ENCODE results near the gene MEGF6. TPM values are rescaled to one million over a fixed set of nuclear protein-coding genes. Genes with fewer than 3 reads are reported as not detected.
A peak's percentile ranks its signal among the peaks of the same experiment; 100 is the strongest.

Gene MEGF6
- total and polyA plus RNA-seq, 11 donors, result 1.9 to 16.2 (median 5.1) TPM

DNA sequence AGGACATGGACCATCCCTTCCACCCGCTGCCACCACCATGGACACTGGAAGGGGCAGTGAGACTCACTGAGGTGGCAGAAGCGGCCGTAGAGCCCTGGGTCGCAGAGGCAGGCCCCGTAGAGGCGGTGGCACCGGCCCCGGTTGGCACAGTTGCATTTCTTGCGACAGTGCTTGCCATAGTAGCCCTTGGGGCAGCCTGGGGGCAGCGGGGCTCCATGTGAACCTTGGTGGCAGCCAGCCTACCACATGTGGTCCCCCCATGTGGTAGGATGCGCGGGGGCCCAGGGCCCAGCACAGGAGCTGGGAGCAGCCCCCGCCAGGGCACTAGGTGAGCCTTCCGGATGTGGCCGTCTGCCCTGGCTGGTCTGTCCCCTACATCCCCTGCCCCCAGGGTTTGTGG is 105.3 kb downstream of the MEGF6 start:
- ATAC-seq (no peak), DNase-seq (no peak)
- Histone ChIP-seq H3K27me3 (no peaks in the 10 kb centered on the region), H3K4me1 (peaks cover 0 to 5% (median 0%) of the 10 kb centered on the region in 12 donors), H3K27ac (no peak overlapping the region), H3K9me3 (no peaks in the 10 kb centered on the region), H3K36me3 (no peaks in the 10 kb centered on the region), H3K4me3 (no peak overlapping the region)
- no peak for TF ChIP-seq POLR2A (IDR thresholded peaks at IDR 0.05)
- TF ChIP-seq, protein P1, sequence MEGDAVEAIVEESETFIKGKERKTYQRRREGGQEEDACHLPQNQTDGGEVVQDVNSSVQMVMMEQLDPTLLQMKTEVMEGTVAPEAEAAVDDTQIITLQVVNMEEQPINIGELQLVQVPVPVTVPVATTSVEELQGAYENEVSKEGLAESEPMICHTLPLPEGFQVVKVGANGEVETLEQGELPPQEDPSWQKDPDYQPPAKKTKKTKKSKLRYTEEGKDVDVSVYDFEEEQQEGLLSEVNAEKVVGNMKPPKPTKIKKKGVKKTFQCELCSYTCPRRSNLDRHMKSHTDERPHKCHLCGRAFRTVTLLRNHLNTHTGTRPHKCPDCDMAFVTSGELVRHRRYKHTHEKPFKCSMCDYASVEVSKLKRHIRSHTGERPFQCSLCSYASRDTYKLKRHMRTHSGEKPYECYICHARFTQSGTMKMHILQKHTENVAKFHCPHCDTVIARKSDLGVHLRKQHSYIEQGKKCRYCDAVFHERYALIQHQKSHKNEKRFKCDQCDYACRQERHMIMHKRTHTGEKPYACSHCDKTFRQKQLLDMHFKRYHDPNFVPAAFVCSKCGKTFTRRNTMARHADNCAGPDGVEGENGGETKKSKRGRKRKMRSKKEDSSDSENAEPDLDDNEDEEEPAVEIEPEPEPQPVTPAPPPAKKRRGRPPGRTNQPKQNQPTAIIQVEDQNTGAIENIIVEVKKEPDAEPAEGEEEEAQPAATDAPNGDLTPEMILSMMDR (IDR thresholded peaks at IDR 0.05), result no peak
- WGBS, 4 donors, result 86 to 98% (median 93%) methylated on average over 1 to 15 of the region's 15 CpGs
- intact Hi-C loops (cut with DNase I), result no loop called here

DNA sequence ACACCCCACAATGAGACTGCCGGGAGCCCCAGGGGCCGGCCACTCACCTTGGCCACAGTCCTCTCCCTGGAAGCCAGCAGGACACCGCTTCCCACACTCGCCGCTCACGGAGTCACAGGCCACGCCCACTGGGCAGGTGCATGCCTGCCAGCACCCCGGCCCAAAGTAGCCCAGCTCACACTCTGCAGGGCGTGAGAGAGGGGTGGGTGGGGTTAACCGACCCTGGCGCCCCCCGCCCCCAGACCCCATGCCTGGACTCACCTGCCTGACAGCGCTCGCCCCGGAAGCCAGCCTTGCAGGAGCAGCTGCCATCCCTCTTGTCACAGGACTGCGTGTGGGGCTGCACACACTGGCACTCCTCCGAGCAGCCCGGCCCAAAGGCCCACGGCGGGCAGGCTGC is 106.1 kb downstream of the MEGF6 start:
- no peak overlapping the region for H3K27ac ChIP-seq
- no peaks in the 10 kb centered on the region for H3K9me3 ChIP-seq
- WGBS, 4 donors, result 89 to 98% (median 92%) methylated on average over 12 to 20 of the region's 20 CpGs
- TF ChIP-seq POLR2A (IDR thresholded peaks at IDR 0.05), result no peak
- TF ChIP-seq, protein P1 (IDR thresholded peaks at IDR 0.05), result no peak
- H3K4me3 ChIP-seq, result no peak overlapping the region
- no peak for ATAC-seq
- intact Hi-C loops (cut with DNase I), result no loop called here
- peaks cover 0 to 5% (median 0%) of the 10 kb centered on the region in 12 donors for H3K4me1 ChIP-seq
- no peaks in the 10 kb centered on the region for H3K27me3 ChIP-seq
- H3K36me3 ChIP-seq, result no peaks in the 10 kb centered on the region
- DNase-seq, result no peak

DNA sequence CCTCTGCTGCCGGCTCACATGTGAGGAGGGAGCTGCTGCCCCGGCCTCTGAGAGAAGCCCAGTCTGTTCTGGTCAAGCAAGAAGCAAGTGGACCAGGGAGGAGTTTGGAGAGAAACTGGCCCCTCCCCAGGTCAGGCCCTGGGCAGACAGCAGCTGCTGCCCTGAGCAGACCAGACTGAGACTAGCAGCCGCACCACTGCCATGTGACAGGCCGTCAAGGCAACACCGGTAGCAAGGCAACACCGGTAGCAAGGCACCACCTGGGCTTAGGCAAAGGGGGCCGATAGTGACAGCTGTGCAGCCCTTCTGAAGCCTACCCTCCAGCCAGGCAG is 106.5 kb downstream of the MEGF6 start:
- ATAC-seq (no peak), DNase-seq (no peak)
- intact Hi-C loops (cut with DNase I), result no loop called here
- no peak for TF ChIP-seq POLR2A (IDR thresholded peaks at IDR 0.05)
- TF ChIP-seq, protein P1 (IDR thresholded peaks at IDR 0.05), result no peak
- no peaks in the 10 kb centered on the region for H3K36me3 ChIP-seq
- H3K4me3 ChIP-seq, result no peak overlapping the region
- 83 to 93% (median 89%) methylated on average over 2 to 7 of the region's 7 CpGs for WGBS, 4 donors
- H3K4me1 ChIP-seq, result peaks cover 0 to 5% (median 0%) of the 10 kb centered on the region in 12 donors
- H3K9me3 ChIP-seq, result no peaks in the 10 kb centered on the region
- H3K27ac ChIP-seq, result no peak overlapping the region
- no peaks in the 10 kb centered on the region for H3K27me3 ChIP-seq

DNA sequence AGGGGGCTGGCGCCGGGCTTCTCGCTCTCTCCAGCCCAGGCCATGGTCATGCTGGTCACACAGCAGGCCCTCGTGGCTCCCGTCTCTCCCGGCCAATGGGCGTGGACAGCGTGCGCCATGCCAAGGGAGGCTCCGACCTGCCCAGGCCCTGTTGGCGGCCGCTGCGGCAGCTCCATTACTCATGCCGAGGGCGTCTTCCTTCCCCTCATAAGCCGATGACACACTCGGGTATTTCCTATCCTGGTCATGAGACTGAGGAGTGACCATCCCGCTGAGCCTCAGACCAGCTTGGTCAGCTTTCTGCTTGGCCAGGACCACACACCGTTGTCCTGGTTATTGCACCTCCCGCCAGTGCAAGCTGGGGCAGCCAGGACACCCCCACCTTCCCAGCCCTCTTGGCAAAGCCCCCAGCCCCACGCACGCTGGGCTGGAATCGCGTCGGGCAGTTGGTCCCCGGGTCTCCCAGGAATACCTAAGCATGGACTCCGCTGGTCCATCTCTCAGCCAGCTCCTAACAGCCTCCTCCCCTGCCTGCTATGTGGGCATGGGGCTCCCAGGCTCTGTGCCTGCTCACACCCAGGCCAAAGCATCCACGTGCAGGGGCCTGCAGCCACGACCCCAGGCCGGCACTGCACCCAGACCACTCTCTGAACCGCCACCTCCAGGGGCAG is 107.0 kb downstream of the MEGF6 start:
- Histone ChIP-seq H3K4me1 (peaks cover 0 to 5% (median 0%) of the 10 kb centered on the region in 12 donors), H3K9me3 (no peaks in the 10 kb centered on the region), H3K27me3 (no peaks in the 10 kb centered on the region), H3K4me3 (no peak overlapping the region), H3K36me3 (peaks cover 0 to 2% (median 0%) of the 10 kb centered on the region in 9 donors), H3K27ac (no peak overlapping the region)
- TF ChIP-seq POLR2A (IDR thresholded peaks at IDR 0.05), result no peak
- TF ChIP-seq, protein P1 (IDR thresholded peaks at IDR 0.05), result no peak
- intact Hi-C loops (cut with DNase I), result no loop called here
- ATAC-seq (peak in 3 of 4 donors; percentile 30 to 63 (median 50)), DNase-seq (peak in 2 of 5 donors; percentile 35 to 57)
- WGBS, 4 donors, result 68 to 81% (median 80%) methylated on average over 12 to 31 of the region's 31 CpGs

Measured in heart left ventricle (tissue), 16 donors.